A549 (cell line): ENCODE results near the gene GET4. TPM values are rescaled to one million over a fixed set of nuclear protein-coding genes. Genes with fewer than 3 reads are reported as not detected.

Source experiments
- ATAC-seq, 2 experiments: fragments of 200-7000 bp in 1 of 2; fragments of >200 bp in 1 of 2; cut with Nextera tagmentation in 1 of 2; cut with Tn5 transposase in 1 of 2; 3 replicates each; pipeline versions ENCODE4 v1.8.0 to v1.9.1; 2018 to 2020; ENCODE audit warnings: mild to moderate bottlenecking in 1 of 2, moderate library complexity in 1 of 2
- CTCF ChIA-PET: fragments of 300-600 bp; sonication (Branson Sonifier 250); formaldehyde crosslinking; extraction: SDS; loops from one replicate; lab custom pipeline; 2021; ENCODE audit warnings: antibody characterized with exemption, inconsistent platforms; lab: Yijun Ruan, JAX
- POLR2A ChIA-PET: fragments of 350-600 bp; formaldehyde crosslinking; extraction: SDS; loops from one replicate; lab custom pipeline; 2021; ENCODE audit warnings: antibody characterized with exemption, inconsistent platforms; lab: Yijun Ruan, JAX
- DNase-seq, 2 experiments: peaks; one replicate each; pipeline versions ENCODE4 v3.0.0 to v3.0.0-alpha.2; 2011 to 2016; ENCODE audit warnings: low read depth in 1 of 2, low spot score in 1 of 2
- FAIRE-seq: peaks from 2 replicates; lab custom pipeline; 2011; peaks lifted over from hg19 to GRCh38; lab: Jason Lieb, UNC
- H3K27ac ChIP-seq, 2 experiments: fragments of >200 bp; sonication (Bioruptor Twin); formaldehyde crosslinking; 3 replicates each; pipeline ENCODE4 v1.5.1; 2016 to 2017
- H3K4me1 ChIP-seq: fragments of >200 bp; sonication (Bioruptor Twin); formaldehyde crosslinking; 3 replicates; pipeline ENCODE4 v1.6.1; 2016
- H3K4me2 ChIP-seq: fragments of >200 bp; sonication (Bioruptor Twin); formaldehyde crosslinking; 3 replicates; pipeline ENCODE4 v1.6.1; 2016
- H3K4me3 ChIP-seq: fragments of >200 bp; sonication (Bioruptor Twin); formaldehyde crosslinking; 3 replicates; pipeline ENCODE4 v1.5.1; 2016
- H3K9me3 ChIP-seq: fragments of >200 bp; sonication (Bioruptor Twin); formaldehyde crosslinking; 3 replicates; pipeline ENCODE4 v1.6.1; 2016
- BHLHE40 ChIP-seq: IDR thresholded peaks from 2 replicates; pipeline ENCODE4 v1.6.1; 2012; ENCODE audit warnings: low read depth, low read length, inconsistent platforms
- CBX2 ChIP-seq: fragments of 200-600 bp; sonication (generic); IDR thresholded peaks from 2 replicates; pipeline ENCODE4 v1.6.1; 2016; ENCODE audit warnings: low read depth, mild to moderate bottlenecking, borderline replicate concordance
- CEBPB ChIP-seq, 2 experiments: fragments of >200 bp in 1 of 2; sonication (Bioruptor Twin) in 1 of 2; formaldehyde crosslinking in 1 of 2; IDR thresholded peaks; 2 replicates each; pipeline ENCODE4 v1.6.1; 2012 to 2016
- CTCF ChIP-seq: fragments of >200 bp; sonication (Bioruptor Twin); formaldehyde crosslinking; IDR thresholded peaks from 3 replicates; pipeline ENCODE4 v1.5.1; 2016
- EHMT2 ChIP-seq: fragments of 200-600 bp; sonication (generic); IDR thresholded peaks from 2 replicates; pipeline ENCODE4 v1.6.1; 2016; ENCODE audit warnings: antibody characterized with exemption, low read depth, mild to moderate bottlenecking, moderate library complexity
- EP300 ChIP-seq, 2 experiments: fragments of >200 bp; sonication (Bioruptor Twin); formaldehyde crosslinking; IDR thresholded peaks; 2 replicates in 1 of 2; 3 replicates in 1 of 2; pipeline ENCODE4 v1.6.1; 2016 to 2017
- FOSL2 ChIP-seq, 2 experiments: fragments of 450-650 bp in 1 of 2; fragments of >200 bp in 1 of 2; sonication (Bioruptor Twin) in 1 of 2; formaldehyde crosslinking; IDR thresholded peaks; 2 replicates each; pipeline versions ENCODE4 v1.5.0 to v1.6.1; 2016 to 2020; ENCODE audit warnings: mild to moderate bottlenecking in 1 of 2, moderate library complexity in 1 of 2
- JUN ChIP-seq, 2 experiments: fragments of >200 bp; sonication (Bioruptor Twin); formaldehyde crosslinking; IDR thresholded peaks; 2 replicates in 1 of 2; 3 replicates in 1 of 2; pipeline ENCODE4 v1.6.1; 2016 to 2017
- MAFK ChIP-seq: fragments of 450-650 bp; IDR thresholded peaks from 2 replicates; pipeline ENCODE4 v1.6.1; 2014; ENCODE audit not compliant: partially characterized antibody
- NFE2L2 ChIP-seq: fragments of 150-350 bp; conservative IDR thresholded peaks from 2 replicates; pipeline ENCODE4 v1.6.1; 2014; ENCODE audit warnings: low read length
- NR3C1 ChIP-seq: fragments of >200 bp; sonication (Bioruptor Twin); formaldehyde crosslinking; IDR thresholded peaks from 3 replicates; pipeline ENCODE4 v1.6.1; 2017
- PHF8 ChIP-seq: fragments of 200-600 bp; sonication (generic); IDR thresholded peaks from 2 replicates; pipeline ENCODE4 v1.6.1; 2016; ENCODE audit warnings: low read depth, mild to moderate bottlenecking, antibody characterized with exemption, moderate library complexity, borderline replicate concordance
- RARB ChIP-seq: fragments of 250-450 bp; sonication (Bioruptor Pico); IDR thresholded peaks from 2 replicates; pipeline ENCODE4 v1.8.0; 2021; ENCODE audit warnings: mild to moderate bottlenecking, moderate library complexity
- RCOR1 ChIP-seq: fragments of 150-350 bp; IDR thresholded peaks from 2 replicates; pipeline ENCODE4 v1.6.1; 2014; ENCODE audit warnings: antibody characterized with exemption, low read length, low read depth
- REST ChIP-seq: fragments of 200-600 bp; sonication (generic); IDR thresholded peaks from 2 replicates; pipeline ENCODE4 v1.6.1; 2016; ENCODE audit warnings: antibody characterized with exemption, mild to moderate bottlenecking, moderate library complexity
- RFX5 ChIP-seq: fragments of 450-650 bp; IDR thresholded peaks from 2 replicates; pipeline ENCODE4 v1.7.1; 2014; ENCODE audit warnings: antibody characterized with exemption, mild to moderate bottlenecking, moderate library complexity
- SMC3 ChIP-seq: fragments of >200 bp; sonication (Bioruptor Twin); formaldehyde crosslinking; IDR thresholded peaks from 3 replicates; pipeline ENCODE4 v1.6.1; 2018; ENCODE audit warnings: inconsistent platforms
- SREBF2 ChIP-seq: fragments of 450-650 bp; IDR thresholded peaks from 2 replicates; pipeline ENCODE4 v1.6.1; 2014; ENCODE audit warnings: mild to moderate bottlenecking, moderate library complexity
- TFCP2L1 ChIP-seq: fragments of 250-450 bp; sonication (Bioruptor Pico); IDR thresholded peaks from 2 replicates; pipeline ENCODE4 v1.5.0; 2021; ENCODE audit warnings: mild to moderate bottlenecking
- TP53 ChIP-seq: fragments of 250-450 bp; sonication (Bioruptor Pico); IDR thresholded peaks from 2 replicates; pipeline ENCODE4 v1.5.0; 2021; ENCODE audit warnings: mild to moderate bottlenecking, moderate library complexity
- ZC3H11A ChIP-seq: fragments of 450-650 bp; IDR thresholded peaks from 2 replicates; pipeline ENCODE4 v1.6.1; 2014; ENCODE audit warnings: antibody characterized with exemption, mild to moderate bottlenecking
- WGBS: methylation state at CpG from one replicate; pipeline ENCODE4 v1.1.6; 2017; ENCODE audit errors: missing lambda C conversion rate; 5-methylcytosine and 5-hydroxymethylcytosine counted together
- polyA plus RNA-seq, 4 experiments: library from polyadenylated mRNA; depleted of rRNA in 3 of 4; stranded (reverse); fragments of >200 nt; fragmentation: RNase III in 1 of 4; extraction: RNeasy Plus Mini Kit Qiagen cat#74134 plus additional on column Dnase treatment in 1 of 4; gene quantifications; 2 replicates in 3 of 4; 3 replicates in 1 of 4; pipeline ENCODE4 v1.2.3, GENCODE V29; 2011 to 2017
- TF ChIP-seq, protein P1 (sequence below): fragments of >200 bp; sonication (Bioruptor Twin); formaldehyde crosslinking; IDR thresholded peaks from 2 replicates; pipeline ENCODE4 v1.6.1; 2016
- TF ChIP-seq, protein P2 (sequence below): fragments of 250-450 bp; sonication (Bioruptor Pico); IDR thresholded peaks from 2 replicates; pipeline ENCODE4 v1.5.0; 2021; ENCODE audit warnings: mild to moderate bottlenecking, moderate library complexity, borderline replicate concordance

GET4 gene
- polyA plus RNA-seq, 2 of the 4 experiments (the other 2 are of a cell fraction), result 26.1 to 37.0 TPM

DNA sequence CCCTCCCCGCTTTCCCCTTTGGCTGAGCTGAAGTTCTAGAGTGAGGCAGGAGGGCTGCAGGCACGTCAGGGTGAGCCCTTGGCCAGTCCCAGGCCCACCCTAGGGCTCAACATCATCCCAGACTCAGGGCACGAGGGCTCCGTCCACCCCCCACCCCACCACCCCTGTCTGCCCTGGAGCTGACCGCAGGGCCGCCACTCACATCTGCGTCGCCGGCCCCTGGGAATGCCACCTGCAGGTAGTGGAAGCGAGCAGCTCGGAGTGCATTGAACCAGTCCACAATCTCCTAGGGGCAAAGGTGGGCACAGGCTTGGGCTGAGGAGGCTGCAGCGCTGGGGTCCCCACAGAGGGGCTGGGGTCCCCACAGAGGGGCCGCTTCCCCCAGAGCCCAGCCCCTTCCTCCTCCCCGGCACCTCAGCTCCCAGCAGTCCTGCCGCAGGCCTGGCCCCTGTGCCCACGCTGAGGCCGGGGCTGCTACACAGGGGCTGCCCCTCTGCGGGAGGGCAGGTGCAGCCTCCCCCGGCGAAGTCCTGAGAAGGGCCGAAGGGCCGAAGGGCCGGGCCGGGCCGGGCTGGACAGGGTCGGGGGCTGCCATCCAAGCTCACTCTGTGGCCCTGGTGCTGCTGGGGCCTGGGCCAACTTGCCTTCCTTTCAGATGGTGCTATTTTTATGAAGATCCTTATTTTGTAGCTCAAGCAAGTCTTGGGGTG lies 24.1 kb downstream of the GET4 start (continued):
- TF ChIP-seq CEBPB (IDR thresholded peaks at IDR 0.05) (no peak), TP53 (CRISPR knock-in tag) (no peak), MAFK (no peak), SREBF2 (no peak), SMC3 (no peak), RARB (CRISPR knock-in tag) (no peak), NFE2L2 (no peak)
- TF ChIP-seq, protein P1, sequence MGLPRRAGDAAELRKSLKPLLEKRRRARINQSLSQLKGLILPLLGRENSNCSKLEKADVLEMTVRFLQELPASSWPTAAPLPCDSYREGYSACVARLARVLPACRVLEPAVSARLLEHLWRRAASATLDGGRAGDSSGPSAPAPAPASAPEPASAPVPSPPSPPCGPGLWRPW, result no peak

DNA sequence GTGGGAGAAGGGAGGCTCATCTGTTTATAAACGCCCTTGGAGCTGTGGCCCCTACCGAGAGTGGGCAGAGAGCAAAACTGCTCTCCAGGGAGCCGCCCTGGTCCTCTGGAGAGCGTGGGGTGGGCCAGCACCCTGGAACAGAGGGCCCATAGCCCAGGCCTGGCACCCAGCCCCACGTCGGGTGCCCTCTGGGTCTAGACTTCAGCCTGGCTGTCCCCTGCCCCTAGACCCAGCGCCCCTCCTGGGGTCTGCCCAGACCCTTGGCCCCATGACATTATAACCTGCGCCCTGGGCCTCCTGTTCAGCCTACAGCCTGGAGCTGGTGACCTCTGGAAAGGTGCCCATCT lies 24.7 kb downstream of the GET4 start:
- H3K4me3 ChIP-seq, result no peak overlapping the region
- H3K27ac ChIP-seq, result peak overlapping the region; percentile 40 to 61; a peak in 3 of 6 replicates

More for the DNA sequence above, 24.7 kb downstream of the GET4 start:
- H3K9me3 ChIP-seq, result no peaks in the 10 kb centered on the region
- 59% methylated on average over 6 of the region's 8 CpGs for WGBS
- DNase-seq, result no peak
- ATAC-seq, result peak; percentile 12 to 42; a peak in 5 of 6 replicates
- ChIA-PET POLR2A (interaction anchor here (0.9 kb wide), 1 partner anchor 24 kb away, joined by 5 read pairs; the partner anchor contains the start of gene GET4), CTCF (interaction anchor here (0.6 to 1.8 kb wide), 5 partner anchors 10 to 1348 kb away, joined by 3 to 7 read pairs (median 5); no protein-coding TSS in a partner anchor)
- no peak for FAIRE-seq
- H3K4me2 ChIP-seq, result peak overlapping the region; percentile 60
- TF ChIP-seq BHLHE40, result no peak
- TF ChIP-seq, protein P2, sequence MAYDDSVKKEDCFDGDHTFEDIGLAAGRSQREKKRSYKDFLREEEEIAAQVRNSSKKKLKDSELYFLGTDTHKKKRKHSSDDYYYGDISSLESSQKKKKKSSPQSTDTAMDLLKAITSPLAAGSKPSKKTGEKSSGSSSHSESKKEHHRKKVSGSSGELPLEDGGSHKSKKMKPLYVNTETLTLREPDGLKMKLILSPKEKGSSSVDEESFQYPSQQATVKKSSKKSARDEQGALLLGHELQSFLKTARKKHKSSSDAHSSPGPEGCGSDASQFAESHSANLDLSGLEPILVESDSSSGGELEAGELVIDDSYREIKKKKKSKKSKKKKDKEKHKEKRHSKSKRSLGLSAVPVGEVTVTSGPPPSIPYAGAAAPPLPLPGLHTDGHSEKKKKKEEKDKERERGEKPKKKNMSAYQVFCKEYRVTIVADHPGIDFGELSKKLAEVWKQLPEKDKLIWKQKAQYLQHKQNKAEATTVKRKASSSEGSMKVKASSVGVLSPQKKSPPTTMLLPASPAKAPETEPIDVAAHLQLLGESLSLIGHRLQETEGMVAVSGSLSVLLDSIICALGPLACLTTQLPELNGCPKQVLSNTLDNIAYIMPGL (CRISPR knock-in tag), result no peak
- TF ChIP-seq PHF8, result no peak
- no peak for TF ChIP-seq CTCF
- no peak for TF ChIP-seq ZC3H11A
- no peak for TF ChIP-seq RCOR1
- TF ChIP-seq FOSL2 (IDR thresholded peaks at IDR 0.05), result no peak
- TF ChIP-seq FOSL2 (CRISPR knock-in tag; IDR thresholded peaks at IDR 0.05), result no peak
- TF ChIP-seq RARB (CRISPR knock-in tag), result no peak
- TF ChIP-seq MAFK, result no peak
- no peak for TF ChIP-seq CBX2
- TF ChIP-seq EHMT2, result no peak
- no peak for TF ChIP-seq EP300 (IDR thresholded peaks at IDR 0.05)
- TF ChIP-seq RFX5, result no peak
- no peak for TF ChIP-seq SREBF2
- no peak for TF ChIP-seq JUN (IDR thresholded peaks at IDR 0.05)
- no peak for TF ChIP-seq NR3C1
- no peak for TF ChIP-seq REST
- TF ChIP-seq TFCP2L1, result no peak
- TF ChIP-seq, all 56 proteins: peak for 0
- peaks cover 23% of the 10 kb centered on the region for H3K4me1 ChIP-seq
